Activated CD4-positive, alpha-beta T cell treated with anti-CD3 and anti-CD28 coated beads, Interleukin-2, amount 10 ng/mL, durations not matched to agents 7 days and 5 days (primary cell): ENCODE results near the gene KLF1. TPM values are rescaled to one million over a fixed set of nuclear protein-coding genes. Genes with fewer than 3 reads are reported as not detected.

Experiments
- CTCF ChIA-PET: fragments of 350-600 bp; sonication (Branson Sonifier 250); formaldehyde crosslinking; loops from one replicate; lab custom pipeline; 2021; ENCODE audit warnings: antibody characterized with exemption; lab: Charles Lee
- POLR2A ChIA-PET: fragments of 350-600 bp; sonication (Branson Sonifier 250); formaldehyde crosslinking; loops from one replicate; lab custom pipeline; 2021; ENCODE audit warnings: antibody characterized with exemption; lab: Charles Lee
- DNase-seq: peaks from one replicate; pipeline ENCODE4 v3.0.0-alpha.2; 2020
- H3K27ac Mint-ChIP-seq: one replicate; pipeline ENCODE4 v1.8.0; 2021; ENCODE audit warnings: mild to moderate bottlenecking, moderate library complexity, mixed read lengths
- H3K27me3 Mint-ChIP-seq: one replicate; pipeline ENCODE4 v1.8.0; 2021; ENCODE audit warnings: mixed read lengths
- H3K36me3 Mint-ChIP-seq: one replicate; pipeline ENCODE4 v1.8.0; 2021; ENCODE audit warnings: low read depth, mixed read lengths
- H3K4me1 Mint-ChIP-seq: one replicate; pipeline ENCODE4 v1.8.0; 2021; ENCODE audit warnings: mixed read lengths
- H3K4me3 Mint-ChIP-seq: one replicate; pipeline ENCODE4 v1.8.0; 2021; ENCODE audit warnings: mild to moderate bottlenecking, moderate library complexity, mixed read lengths
- H3K9me3 Mint-ChIP-seq: one replicate; pipeline ENCODE4 v1.8.0; 2021; ENCODE audit warnings: mixed read lengths
- total RNA-seq, 2 experiments: library from RNA; stranded (reverse); gene quantifications; one replicate each; pipeline ENCODE4 v1.2.3, GENCODE V29; 2021

KLF1 gene
- total RNA-seq, 2 experiments from 2014 or later, result 0.20 TPM; not detected in 1

- ChIA-PET POLR2A (interaction anchor here (0.6 kb wide), 1 partner anchor 9 kb away, joined by 3 read pairs; no protein-coding TSS in a partner anchor), CTCF (interaction anchor here (0.6 to 2.7 kb wide), 9 partner anchors 9 to 107 kb away, joined by 3 to 16 read pairs (median 3); partner anchors contain the start of genes CALR and GCDH)
- Mint-ChIP-seq H3K4me1 (peaks cover 8% of the 10 kb centered on the region), H3K9me3 (peaks cover 5% of the 10 kb centered on the region), H3K27me3 (no peaks in the 10 kb centered on the region), H3K36me3 (peaks cover 32% of the 10 kb centered on the region), H3K27ac (peak overlapping the region; percentile 10), H3K4me3 (peak overlapping the region; percentile 44)
- peak; percentile 73 for DNase-seq
Measured at GRCh38 chr19:12872941-12873890, 13.8 kb downstream of the KLF1 start.

DNA sequence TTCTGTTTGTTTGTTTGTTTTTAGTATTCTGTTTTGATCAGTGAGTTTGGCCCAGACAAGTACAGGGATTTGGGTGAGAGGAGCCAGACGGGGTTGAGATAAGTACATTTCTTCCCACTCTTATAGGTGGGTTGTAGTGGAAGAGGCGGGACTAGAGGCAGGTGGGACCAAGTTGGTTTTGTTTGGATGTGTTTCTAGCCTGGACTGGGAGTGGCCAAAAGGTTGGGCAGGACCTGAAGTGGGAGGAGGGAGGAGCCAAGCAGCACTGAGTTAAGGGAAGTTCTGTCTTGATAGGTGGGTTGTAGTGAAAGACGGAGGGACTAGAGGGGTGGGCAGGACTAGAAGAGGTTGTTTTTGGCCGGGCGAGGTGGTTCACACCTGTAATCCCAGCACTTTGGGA lies 14.7 kb downstream of the KLF1 start:
- DNase-seq, result no peak
- Mint-ChIP-seq H3K9me3 (peaks cover 5% of the 10 kb centered on the region), H3K27me3 (no peaks in the 10 kb centered on the region), H3K27ac (no peak overlapping the region), H3K4me3 (no peak overlapping the region), H3K36me3 (peaks cover 27% of the 10 kb centered on the region), H3K4me1 (peaks cover 10% of the 10 kb centered on the region)
- POLR2A ChIA-PET, result no interaction called here
- CTCF ChIA-PET, result interaction anchor here (1.0 to 2.7 kb wide), 5 partner anchors 10 to 93 kb away, joined by 3 to 16 read pairs (median 3); partner anchors contain the start of gene GCDH

DNA sequence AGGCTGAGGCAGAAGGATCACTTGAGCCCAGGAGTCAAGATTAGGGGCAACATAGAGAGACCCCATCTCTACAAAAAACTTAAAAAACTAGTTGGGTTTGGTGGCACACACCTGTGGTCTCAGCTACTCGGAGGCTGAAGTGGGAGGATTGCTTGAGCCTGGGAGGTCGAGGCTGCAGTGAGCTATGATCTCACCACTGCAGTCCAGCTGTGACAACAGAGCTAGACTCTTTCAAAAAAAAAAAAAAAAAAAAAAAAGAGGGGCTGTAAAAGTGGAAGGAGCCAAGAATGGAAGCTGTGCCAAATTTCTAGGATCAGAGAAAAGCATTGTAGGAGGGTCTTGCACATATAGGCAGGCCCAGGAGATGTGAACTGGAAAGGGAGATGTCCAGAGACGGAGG lies 15.3 kb downstream of the KLF1 start:
- no peak overlapping the region for H3K4me3 Mint-ChIP-seq
- peaks cover 5% of the 10 kb centered on the region for H3K9me3 Mint-ChIP-seq
- peaks cover 25% of the 10 kb centered on the region for H3K36me3 Mint-ChIP-seq
- ChIA-PET POLR2A (interaction anchor here (0.7 kb wide), 1 partner anchor 291 kb away, joined by 3 read pairs; no protein-coding TSS in a partner anchor), CTCF (interaction anchor here (0.8 to 2.0 kb wide), 3 partner anchors 14 to 94 kb away, joined by 3 to 5 read pairs (median 5); no protein-coding TSS in a partner anchor)
- DNase-seq, result no peak
- H3K4me1 Mint-ChIP-seq, result peaks cover 15% of the 10 kb centered on the region
- no peak overlapping the region for H3K27ac Mint-ChIP-seq
- H3K27me3 Mint-ChIP-seq, result no peaks in the 10 kb centered on the region

DNA sequence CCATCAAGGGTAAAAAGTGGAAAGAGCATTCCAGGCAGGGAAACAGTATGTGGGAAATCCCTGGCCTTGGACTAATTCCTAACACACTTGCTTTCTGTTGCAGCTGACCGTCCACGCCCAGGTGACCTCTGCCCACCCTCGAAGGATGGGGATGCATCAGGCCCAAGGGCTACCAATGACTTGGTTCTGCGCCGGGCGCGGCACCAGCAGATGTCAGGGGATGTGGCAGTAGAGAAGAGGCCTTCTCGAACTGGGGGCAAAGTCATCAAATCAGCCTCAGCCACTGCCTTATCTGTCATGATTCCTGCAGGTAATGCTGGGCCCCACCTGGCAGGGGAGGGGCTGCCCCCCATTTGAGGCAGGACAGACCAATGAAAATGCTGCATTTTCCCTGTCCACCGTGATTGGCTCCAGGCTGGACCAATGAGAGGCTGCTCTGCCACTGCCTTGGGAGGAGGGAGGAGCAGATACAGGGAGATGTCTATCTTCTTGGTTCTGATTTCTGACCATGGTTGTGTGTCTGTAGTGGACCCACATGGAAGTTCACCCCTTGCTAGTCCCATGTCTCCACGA lies 18.4 kb downstream of the KLF1 start:
- ChIA-PET CTCF (interaction anchor here (1.0 to 2.2 kb wide), 2 partner anchors 16 to 192 kb away, joined by 3 to 5 read pairs; no protein-coding TSS in a partner anchor), POLR2A (interaction anchor here (0.5 kb wide), 1 partner anchor 256 kb away, joined by 3 read pairs; no protein-coding TSS in a partner anchor)
- peaks cover 16% of the 10 kb centered on the region for H3K36me3 Mint-ChIP-seq
- H3K9me3 Mint-ChIP-seq, result peaks cover 5% of the 10 kb centered on the region
- peaks cover 2% of the 10 kb centered on the region for H3K27me3 Mint-ChIP-seq
- H3K4me1 Mint-ChIP-seq, result peaks cover 20% of the 10 kb centered on the region
- no peak for DNase-seq
- no peak overlapping the region for H3K27ac Mint-ChIP-seq
- no peak overlapping the region for H3K4me3 Mint-ChIP-seq

GRCh38 chr19:12867120-12868099 lies 19.6 kb downstream of the KLF1 start:
- DNase-seq, result peak; percentile 68
- peaks cover 5% of the 10 kb centered on the region for H3K9me3 Mint-ChIP-seq
- CTCF ChIA-PET, result interaction anchor here (0.8 to 2.2 kb wide), 3 partner anchors 14 to 111 kb away, joined by 4 to 5 read pairs (median 4); no protein-coding TSS in a partner anchor
- H3K36me3 Mint-ChIP-seq, result peaks cover 7% of the 10 kb centered on the region
- peaks cover 2% of the 10 kb centered on the region for H3K27me3 Mint-ChIP-seq
- H3K27ac Mint-ChIP-seq, result peak overlapping the region; percentile 36
- H3K4me3 Mint-ChIP-seq, result peak overlapping the region; percentile 59
- peaks cover 20% of the 10 kb centered on the region for H3K4me1 Mint-ChIP-seq
- POLR2A ChIA-PET, result no interaction called here

DNA sequence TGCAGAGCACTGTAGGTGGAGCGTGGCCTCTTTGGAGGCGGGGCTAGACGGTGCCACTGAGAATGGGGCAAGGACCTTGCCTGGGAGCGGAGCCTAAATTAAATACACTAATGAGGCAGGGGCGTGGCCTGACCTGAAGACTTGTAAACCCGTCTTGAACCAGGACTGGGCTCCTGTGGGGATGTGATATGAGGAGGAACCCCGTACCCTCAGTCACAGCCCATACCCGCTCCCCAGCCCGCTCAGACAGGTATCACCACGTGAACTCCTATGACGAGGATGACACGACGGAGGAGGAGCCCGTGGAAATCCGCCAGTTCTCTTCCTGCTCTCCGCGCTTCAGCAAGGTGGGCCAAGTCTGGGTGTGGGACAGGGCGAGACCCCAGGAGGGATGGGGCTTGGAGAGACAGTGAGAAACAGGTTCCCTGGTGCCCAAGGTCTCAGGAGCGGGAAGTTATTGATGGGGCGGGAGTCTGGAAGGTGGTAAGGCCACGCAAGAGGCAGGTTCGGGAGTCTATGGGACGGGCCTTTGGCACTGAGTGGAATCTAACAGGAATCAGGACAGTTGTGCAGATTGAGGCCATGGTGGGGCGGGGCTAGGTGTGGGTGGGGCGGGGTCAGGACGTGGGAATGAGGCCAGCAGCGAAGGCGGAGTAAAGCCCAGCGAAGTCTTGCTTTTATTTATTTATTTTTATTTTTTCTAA lies 20.4 kb downstream of the KLF1 start:
- POLR2A ChIA-PET, result no interaction called here
- H3K27me3 Mint-ChIP-seq, result peaks cover 2% of the 10 kb centered on the region

GRCh38 chr19:12865746-12866415 lies 21.1 kb downstream of the KLF1 start:
- Mint-ChIP-seq H3K27me3 (peaks cover 4% of the 10 kb centered on the region), H3K36me3 (no peaks in the 10 kb centered on the region), H3K4me1 (peaks cover 14% of the 10 kb centered on the region), H3K4me3 (no peak overlapping the region), H3K27ac (no peak overlapping the region), H3K9me3 (no peaks in the 10 kb centered on the region)
- no peak for DNase-seq
- POLR2A ChIA-PET, result interaction anchor here (0.6 kb wide), 1 partner anchor 389 kb away, joined by 3 read pairs; no protein-coding TSS in a partner anchor
- CTCF ChIA-PET, result interaction anchor here (0.6 to 2.4 kb wide), 4 partner anchors 15 to 36 kb away, joined by 3 to 10 read pairs (median 3); no protein-coding TSS in a partner anchor

More for the DNA sequence above, 20.4 kb downstream of the KLF1 start:
- CTCF ChIA-PET, result interaction anchor here (1.1 to 1.4 kb wide), 2 partner anchors 15 kb away, joined by 3 to 4 read pairs; no protein-coding TSS in a partner anchor
- no peak for DNase-seq
- H3K4me3 Mint-ChIP-seq, result no peak overlapping the region
- H3K27ac Mint-ChIP-seq, result no peak overlapping the region
- no peaks in the 10 kb centered on the region for H3K36me3 Mint-ChIP-seq
- no peaks in the 10 kb centered on the region for H3K9me3 Mint-ChIP-seq
- H3K4me1 Mint-ChIP-seq, result peaks cover 14% of the 10 kb centered on the region

DNA sequence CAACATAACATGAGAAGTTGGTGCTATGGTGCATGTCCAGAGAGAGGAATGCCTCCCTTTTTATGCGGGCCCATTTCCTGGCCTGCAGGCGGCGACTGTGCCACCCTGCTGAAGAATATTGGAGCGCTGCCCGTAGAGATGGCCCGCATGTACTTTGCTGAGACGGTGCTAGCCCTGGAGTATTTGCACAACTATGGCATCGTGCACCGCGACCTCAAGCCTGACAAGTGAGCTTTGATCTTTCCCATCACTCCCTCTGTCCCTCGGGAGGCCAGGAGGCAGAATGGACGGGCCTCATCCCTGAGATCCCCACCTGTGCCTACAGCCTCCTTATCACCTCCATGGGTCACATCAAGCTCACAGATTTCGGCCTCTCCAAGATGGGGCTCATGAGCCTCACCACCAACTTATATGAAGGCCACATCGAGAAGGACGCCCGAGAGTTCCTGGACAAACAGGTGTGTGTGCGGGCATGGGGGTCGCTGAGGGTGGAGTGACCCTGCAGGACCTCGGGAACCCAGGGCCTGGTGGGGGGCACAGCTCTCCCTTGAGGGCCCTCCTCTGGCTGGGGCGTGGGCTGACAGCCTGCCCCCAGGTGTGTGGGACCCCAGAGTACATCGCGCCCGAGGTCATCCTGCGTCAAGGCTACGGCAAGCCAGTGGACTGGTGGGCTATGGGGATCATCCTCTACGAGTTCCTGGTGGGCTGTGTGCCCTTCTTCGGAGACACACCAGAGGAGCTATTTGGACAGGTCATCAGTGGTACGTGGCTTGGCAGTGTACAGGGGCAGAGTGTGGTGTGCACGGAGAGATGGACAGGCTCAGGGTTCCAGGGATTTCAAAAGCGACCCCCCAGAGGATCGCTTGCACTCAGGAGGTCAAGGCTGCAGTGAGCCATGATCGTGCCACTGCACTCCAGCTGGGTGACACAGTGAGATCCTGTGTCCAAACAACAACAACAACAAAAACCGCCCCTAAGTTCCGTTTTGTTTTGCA lies 22.0 kb downstream of the KLF1 start:
- no peaks in the 10 kb centered on the region for H3K9me3 Mint-ChIP-seq
- peaks cover 14% of the 10 kb centered on the region for H3K4me1 Mint-ChIP-seq
- H3K27me3 Mint-ChIP-seq, result peaks cover 7% of the 10 kb centered on the region
- POLR2A ChIA-PET, result no interaction called here
- no peak overlapping the region for H3K27ac Mint-ChIP-seq
- no peak overlapping the region for H3K4me3 Mint-ChIP-seq
- DNase-seq, result no peak
- CTCF ChIA-PET, result interaction anchor here (0.6 to 2.4 kb wide), 9 partner anchors 8 to 100 kb away, joined by 3 to 10 read pairs (median 4); partner anchors contain the start of gene DNASE2
- no peaks in the 10 kb centered on the region for H3K36me3 Mint-ChIP-seq

- CTCF ChIA-PET, result interaction anchor here (0.6 to 2.4 kb wide), 7 partner anchors 9 to 250 kb away, joined by 3 to 10 read pairs (median 5); partner anchors contain the start of gene DNASE2
Measured at GRCh38 chr19:12864143-12864542, 22.9 kb downstream of the KLF1 start.

DNA sequence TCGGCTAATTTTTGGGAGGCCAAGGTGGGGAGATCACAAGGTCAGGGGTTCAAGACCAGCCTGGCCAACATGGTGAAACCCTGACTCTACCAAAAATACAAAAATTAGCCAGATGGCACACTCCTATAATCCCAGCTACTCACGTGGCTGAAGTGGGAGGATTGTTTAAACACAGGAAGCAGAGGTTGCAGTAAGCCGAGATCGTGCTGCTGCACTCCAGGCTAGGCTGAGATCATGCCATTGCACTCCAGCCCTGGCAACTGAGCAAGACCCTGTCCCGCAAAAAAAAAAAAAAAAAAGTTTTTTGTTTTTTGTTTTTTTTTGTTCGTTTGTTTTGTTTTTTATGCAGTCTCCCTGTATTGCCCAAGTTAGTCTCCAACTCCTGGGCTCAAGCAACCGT lies 27.5 kb downstream of the KLF1 start:
- CTCF ChIA-PET, result no interaction called here
- no peak overlapping the region for H3K27ac Mint-ChIP-seq
- no peak overlapping the region for H3K4me3 Mint-ChIP-seq
- DNase-seq, result no peak
- POLR2A ChIA-PET, result no interaction called here
- H3K9me3 Mint-ChIP-seq, result no peaks in the 10 kb centered on the region
- H3K36me3 Mint-ChIP-seq, result no peaks in the 10 kb centered on the region
- H3K27me3 Mint-ChIP-seq, result peaks cover 10% of the 10 kb centered on the region
- H3K4me1 Mint-ChIP-seq, result no peaks in the 10 kb centered on the region

More at GRCh38 chr19:12864143-12864542, 22.9 kb downstream of the KLF1 start:
- no peak overlapping the region for H3K27ac Mint-ChIP-seq
- no peaks in the 10 kb centered on the region for H3K36me3 Mint-ChIP-seq
- no peak overlapping the region for H3K4me3 Mint-ChIP-seq
- DNase-seq, result no peak
- H3K27me3 Mint-ChIP-seq, result peaks cover 7% of the 10 kb centered on the region
- no peaks in the 10 kb centered on the region for H3K9me3 Mint-ChIP-seq
- POLR2A ChIA-PET, result no interaction called here
- peaks cover 14% of the 10 kb centered on the region for H3K4me1 Mint-ChIP-seq
